ENCODE measurements around the gene RFWD3.
"Not testable (repeated sequence)": the region's sequence is repeated elsewhere in the genome, so short reads cannot be mapped to it uniquely, and the experiment has no call there.

The RFWD3 gene

GRCh38 chr16:74660383-74660782 is 6.3 kb downstream of the RFWD3 start:
- no peak for DNase-seq

GRCh38 chr16:74659041-74659440 is 7.6 kb downstream of the RFWD3 start:
- DNase-seq: no peak

GRCh38 chr16:74657870-74658642 is 8.6 kb downstream of the RFWD3 start:
- DNase-seq: no peak

DNA sequence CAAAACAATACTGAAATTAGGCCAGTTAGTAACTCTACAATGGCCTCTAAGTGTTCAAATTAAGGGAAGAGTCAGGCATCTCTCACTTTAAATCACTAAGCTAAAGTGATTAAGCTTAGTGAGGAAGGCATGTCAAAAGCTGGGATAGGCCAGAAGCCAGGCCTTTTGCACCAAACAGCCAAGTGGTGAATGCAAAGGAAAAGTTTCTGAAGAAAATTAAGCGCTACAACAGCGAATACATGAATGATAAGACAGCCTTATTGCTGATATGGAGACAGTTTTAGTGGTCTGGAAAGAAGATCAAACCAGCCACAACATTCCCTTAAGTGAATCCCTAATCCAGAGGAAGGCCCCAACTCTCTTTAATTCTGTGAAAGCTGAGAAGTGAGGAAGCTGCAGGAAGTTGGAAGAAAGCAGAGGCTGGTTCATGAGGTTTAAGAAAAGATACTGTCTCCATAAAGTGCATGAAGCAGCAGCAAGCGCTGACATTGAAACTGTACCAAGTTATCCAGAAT is 12.1 kb downstream of the RFWD3 start:
- DNase-seq: no peak

DNA sequence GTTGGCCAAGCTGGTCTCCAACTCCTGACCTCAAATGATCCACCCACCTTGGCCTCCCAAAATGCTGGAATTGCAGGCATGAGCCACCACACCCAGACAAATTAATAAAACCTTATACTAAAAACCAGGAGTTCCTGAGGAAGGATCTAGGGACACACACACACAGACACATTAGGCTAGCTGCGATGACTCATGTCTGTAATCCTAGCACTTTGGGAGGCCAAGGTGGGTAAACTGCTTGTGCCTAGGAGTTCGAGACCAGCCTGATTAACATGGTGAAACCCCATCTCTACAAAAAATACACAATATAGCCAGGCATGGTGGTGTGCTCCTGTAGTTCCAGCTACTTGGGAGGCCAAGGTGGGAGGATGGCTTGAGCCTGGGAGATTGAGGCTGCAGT is 13.8 kb downstream of the RFWD3 start:
- DNase-seq: not testable (repeated sequence)

- DNase-seq: no peak
These were observed 14.4 kb downstream of the RFWD3 start for GRCh38 chr16:74652249-74652648.

GRCh38 chr16:74651841-74652240 is 14.8 kb downstream of the RFWD3 start:
- DNase-seq: no peak

- no peak for DNase-seq
These were observed 15.6 kb downstream of the RFWD3 start for GRCh38 chr16:74650966-74651567.

DNA sequence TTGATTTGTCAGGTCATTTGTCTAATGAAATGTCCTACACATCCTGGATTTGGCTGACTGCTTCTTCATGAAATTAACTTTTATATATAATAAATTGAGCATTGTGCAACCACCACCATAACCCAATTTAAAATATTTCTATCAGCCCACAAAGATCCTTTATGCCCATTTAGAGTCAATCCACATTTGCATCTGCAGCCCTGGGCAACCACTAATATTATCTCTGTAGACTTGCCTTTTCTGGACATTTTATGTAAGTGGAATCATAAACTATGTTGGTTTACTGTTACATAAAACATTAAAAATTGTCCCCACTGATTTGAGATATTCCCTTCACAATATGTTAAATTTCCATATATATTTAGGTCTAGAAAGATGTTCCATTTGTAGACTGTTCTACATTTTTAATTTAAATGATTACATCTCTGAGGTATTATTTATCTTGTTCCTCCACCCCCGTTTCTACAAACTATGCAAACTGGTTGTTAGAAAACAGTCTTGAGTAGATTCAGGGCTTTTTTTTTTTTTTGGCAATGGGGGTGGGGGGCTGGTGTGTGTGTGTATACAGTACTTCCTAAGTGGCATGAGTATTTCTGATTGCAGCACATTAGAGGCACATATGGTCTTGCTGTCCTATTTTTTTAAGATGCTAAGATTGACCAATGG is 16.7 kb downstream of the RFWD3 start:
- DNase-seq: no peak

DNA sequence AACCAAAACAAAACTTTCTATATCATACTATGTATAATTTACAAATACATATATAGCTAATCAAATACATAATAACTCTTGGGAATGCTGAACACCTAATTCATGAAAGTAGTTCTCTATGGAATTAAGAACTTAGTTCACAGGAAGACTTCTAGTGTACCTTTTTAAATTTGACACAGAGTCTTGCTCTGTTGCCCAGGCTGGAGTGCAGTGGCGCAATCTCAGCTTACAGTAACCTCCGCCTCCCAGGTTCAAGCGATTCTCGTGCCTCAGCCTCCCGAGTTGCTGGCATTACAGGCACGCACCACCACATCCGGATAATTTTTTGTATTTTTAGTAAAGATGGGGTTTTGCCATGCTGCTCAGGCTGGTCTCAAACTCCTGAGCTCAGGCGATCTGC is 24.7 kb downstream of the RFWD3 start:
- DNase-seq: no peak

- DNase-seq: no peak
These were observed 28.8 kb downstream of the RFWD3 start for GRCh38 chr16:74637742-74638453.

DNA sequence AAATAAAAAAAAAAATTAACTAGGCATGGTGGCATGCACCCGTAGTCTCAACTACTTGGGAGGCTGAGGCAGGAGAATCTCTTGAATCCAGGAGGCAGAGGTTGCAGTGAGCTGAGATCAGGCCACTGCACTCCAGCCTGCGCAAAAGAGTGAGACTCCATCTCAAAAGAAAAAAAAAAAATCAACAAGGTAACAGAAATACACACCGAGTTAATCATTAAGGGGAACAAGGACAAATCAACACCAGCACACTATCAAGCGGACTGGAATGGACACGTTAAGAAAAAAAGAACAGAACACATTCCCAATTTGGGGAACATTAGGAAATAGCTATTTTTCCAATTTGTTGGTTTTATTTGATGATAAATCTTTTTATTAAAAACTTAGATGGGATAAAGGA is 31.4 kb downstream of the RFWD3 start:
- DNase-seq: no peak

DNA sequence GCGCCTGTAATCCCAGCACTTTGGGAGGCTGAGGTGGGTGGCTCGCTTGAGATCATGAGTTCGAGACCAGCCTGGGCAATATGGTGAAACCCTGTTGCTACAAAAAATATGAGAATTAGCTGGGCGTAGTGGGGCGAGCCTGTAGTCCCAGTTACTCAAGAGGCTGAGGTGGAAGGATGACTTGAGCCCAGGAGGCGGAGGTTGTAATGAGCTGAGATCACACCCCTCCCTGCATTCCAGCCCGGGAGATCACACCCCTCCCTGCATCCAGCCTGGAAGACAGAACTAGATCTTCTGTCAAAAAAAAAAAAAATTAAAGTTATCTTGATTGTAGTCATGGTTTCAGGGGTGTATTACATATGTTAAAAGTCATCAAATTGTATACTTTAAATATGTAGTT is 33.0 kb downstream of the RFWD3 start:
- no peak for DNase-seq

GRCh38 chr16:74627506-74628220 is 39.0 kb downstream of the RFWD3 start:
- no peak for DNase-seq

DNA sequence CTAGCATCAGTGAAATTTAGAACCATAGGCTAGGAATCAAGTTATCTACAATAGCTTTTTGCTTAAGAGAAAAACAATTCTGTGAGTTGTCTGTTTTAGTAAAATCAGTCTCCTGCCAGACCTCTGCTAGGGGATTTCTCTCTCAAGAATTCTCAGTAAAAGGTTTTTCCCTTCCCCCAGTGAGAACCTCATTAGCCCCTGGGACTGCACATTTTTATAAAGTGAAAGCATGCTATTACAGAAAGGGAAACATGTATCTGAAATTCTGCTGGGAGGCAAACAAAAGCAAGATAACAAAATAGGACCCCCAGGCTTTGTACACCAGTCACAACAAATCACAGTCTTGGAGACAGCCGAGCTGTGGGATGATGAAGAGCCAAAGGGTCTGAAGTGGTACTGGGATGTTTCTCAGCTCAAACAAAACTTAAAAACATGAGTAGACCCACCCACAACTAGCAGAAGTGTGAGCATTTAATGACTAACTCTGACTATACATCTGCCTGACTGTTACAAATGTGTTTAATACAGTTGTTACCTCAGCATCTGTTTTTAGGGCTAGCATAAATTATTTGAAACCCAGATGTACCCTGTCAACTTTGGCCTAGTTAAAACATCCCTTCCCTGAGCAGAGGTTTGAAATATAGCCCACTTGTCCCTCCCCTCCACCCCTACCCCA is 39.8 kb downstream of the RFWD3 start:
- DNase-seq: no peak

DNA sequence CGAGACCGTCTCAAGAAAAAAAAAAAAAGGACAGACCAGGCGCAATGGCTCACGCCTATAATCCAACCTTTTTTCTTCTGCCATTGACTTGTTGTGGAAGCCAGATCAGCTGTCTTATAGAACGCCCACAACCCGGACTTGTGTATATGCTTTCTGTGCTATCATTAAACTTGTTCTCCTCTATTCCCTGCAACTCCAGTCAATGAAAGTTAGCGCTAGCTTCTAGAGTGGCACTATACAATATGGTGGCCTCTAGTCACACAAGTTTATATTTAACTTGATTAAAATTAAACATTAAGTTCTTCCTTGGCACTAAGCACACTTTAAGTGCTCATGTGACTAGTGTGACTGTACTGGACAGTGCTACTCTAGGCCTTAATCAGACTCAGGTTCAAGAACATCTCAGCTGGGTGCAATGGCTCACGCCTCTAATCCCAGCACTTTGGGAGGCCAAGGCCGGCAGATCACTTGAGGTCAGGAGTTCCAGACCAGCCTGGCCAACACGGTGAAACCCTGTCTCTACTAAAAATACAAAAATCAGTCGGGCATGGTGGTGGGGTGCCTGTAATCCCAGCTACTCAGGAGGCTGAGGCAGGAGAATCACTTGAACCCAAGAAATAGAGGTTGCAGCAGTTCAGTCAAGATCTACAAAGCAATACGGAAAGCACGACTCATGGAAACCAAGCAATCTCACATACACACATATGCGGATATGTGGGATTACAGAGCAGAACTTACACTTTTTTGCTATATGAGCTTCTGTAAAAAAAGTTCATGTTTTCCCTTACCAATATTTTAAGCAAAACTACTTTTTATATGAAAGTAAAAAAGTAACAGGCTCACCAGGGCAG is 41.0 kb downstream of the RFWD3 start:
- DNase-seq: no peak

DNA sequence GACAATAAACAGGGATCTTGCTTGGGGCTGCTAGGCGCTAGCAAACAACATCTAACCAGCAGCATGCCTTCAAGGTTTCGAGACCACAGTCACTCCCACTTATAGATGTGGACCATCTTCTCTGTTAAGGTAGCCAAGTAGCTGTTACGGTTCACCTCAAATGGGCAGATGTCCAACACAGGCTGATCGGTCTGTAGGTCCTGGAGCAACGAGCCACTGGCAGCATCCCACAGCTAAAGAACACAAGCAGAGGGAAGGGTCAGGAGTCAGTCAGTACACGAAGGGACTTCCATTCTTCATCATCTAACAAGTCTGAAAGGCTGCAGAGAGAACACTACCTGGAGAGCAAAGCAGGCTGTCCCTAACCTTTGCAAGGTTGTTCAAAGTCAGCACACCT is 42.8 kb downstream of the RFWD3 start:
- no peak for DNase-seq

- DNase-seq: no peak
These were observed 43.4 kb downstream of the RFWD3 start for GRCh38 chr16:74623214-74623838.

- DNase-seq: no peak
These were observed 44.7 kb downstream of the RFWD3 start for GRCh38 chr16:74622005-74622404.

DNA sequence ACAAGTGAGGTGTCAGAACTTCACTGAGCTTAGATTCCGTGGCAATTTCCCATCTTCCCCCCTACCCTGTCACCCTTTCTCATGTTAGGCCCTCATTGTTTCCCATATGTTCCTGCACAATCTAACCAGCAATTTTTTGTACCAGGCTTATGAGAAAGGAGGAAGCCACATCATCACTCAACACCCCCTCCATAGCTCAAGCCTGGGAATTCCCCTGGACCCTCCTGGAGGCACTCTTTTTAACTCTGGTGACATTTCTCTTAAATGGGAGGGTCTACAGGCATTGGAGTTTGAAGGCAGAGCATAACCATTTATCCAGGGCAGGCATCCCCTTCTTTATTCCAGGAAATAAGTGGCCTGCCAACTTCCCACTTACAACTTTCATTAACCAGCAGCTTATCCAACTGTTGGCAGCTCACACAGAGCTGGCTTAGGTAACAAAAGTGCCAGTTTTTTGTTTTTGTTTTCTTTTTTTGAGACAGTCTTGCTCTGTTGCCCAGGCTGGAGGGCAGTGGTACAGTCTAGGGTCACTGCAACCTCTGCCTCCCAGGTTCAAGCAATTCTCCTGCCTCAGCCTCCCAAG is 49.4 kb downstream of the RFWD3 start:
- no peak for DNase-seq
